Testis (tissue), 2 donors: ENCODE results near the gene IFITM2.

Experiments
- POLR2A ChIP-seq: fragments of 450-650 bp; IDR thresholded peaks from one replicate; pipeline ENCODE4 v1.6.1; 2017; ENCODE audit warnings: antibody characterized with exemption, mild to moderate bottlenecking, moderate library complexity
- TF ChIP-seq, protein P1 (sequence below), 3 experiments: fragments of 450-650 bp in 2 of 3; fragments of 200-600 bp in 1 of 3; sonication (generic) in 1 of 3; IDR thresholded peaks; one replicate each; pipeline ENCODE4 v1.5.1; 2016 to 2019; ENCODE audit warnings: antibody characterized with exemption in 3 of 3, mild to moderate bottlenecking in 2 of 3, moderate library complexity in 1 of 3

DNA sequence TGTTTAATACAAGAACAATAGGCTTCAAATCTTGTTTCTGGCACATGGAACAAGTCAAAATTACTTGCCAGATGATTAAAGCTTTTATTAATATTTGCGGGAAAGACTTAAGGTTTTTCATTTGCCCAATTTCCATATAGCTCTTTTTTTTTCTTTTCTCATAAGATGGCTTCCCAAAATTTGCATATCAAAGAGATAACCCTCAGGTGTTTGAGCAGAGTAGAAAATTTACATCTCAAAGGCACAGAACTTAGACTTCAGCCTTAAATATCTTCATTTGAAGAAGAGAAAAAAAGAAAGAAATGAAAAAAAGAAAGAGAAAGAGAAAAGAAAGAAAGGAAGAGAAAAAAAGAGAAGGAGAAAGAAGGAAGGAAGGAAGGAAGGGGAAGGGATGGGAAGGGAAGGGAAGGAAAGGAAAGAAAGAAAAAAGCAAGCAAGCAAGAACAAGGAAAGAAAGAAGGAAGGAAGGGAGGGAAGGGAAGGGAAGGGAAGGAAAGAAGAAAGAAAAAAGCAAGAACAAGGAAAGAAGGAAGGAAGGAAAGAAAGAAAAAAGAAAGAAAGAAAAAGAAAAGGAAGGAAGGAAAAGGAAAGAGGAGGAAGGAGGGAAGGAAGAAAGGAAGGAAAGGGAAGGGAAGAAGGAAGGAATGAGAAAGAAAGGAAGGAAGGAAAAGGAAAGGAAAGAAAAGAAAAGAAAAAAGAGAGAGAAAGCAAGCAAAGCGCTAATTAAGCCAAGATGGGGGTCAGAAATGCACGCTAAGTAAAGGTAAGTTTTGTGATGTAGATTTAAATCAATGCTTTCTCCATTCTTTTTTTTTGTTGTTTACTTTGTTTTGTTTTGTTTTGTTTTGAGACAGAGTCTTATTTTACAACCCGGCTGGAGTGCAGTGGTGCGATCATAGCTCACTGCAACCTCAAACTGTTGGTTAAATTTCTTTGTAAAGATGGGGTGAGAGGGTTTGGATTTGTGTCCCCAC is 33.2 kb downstream of the IFITM2 start:
- TF ChIP-seq, protein P1, sequence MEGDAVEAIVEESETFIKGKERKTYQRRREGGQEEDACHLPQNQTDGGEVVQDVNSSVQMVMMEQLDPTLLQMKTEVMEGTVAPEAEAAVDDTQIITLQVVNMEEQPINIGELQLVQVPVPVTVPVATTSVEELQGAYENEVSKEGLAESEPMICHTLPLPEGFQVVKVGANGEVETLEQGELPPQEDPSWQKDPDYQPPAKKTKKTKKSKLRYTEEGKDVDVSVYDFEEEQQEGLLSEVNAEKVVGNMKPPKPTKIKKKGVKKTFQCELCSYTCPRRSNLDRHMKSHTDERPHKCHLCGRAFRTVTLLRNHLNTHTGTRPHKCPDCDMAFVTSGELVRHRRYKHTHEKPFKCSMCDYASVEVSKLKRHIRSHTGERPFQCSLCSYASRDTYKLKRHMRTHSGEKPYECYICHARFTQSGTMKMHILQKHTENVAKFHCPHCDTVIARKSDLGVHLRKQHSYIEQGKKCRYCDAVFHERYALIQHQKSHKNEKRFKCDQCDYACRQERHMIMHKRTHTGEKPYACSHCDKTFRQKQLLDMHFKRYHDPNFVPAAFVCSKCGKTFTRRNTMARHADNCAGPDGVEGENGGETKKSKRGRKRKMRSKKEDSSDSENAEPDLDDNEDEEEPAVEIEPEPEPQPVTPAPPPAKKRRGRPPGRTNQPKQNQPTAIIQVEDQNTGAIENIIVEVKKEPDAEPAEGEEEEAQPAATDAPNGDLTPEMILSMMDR (IDR thresholded peaks at IDR 0.05): no peak
- TF ChIP-seq POLR2A: no peak
